ENCODE measurements around the gene CEACAM19. TPM values are rescaled to one million over a fixed set of nuclear protein-coding genes. Genes with fewer than 3 reads are reported as not detected.
A peak's percentile ranks its signal among the peaks of the same experiment; 100 is the strongest.

Gene CEACAM19
- total RNA-seq, 4 donors from 2014 or later = 0.78 to 5.5 (median 3.8) TPM

DNA sequence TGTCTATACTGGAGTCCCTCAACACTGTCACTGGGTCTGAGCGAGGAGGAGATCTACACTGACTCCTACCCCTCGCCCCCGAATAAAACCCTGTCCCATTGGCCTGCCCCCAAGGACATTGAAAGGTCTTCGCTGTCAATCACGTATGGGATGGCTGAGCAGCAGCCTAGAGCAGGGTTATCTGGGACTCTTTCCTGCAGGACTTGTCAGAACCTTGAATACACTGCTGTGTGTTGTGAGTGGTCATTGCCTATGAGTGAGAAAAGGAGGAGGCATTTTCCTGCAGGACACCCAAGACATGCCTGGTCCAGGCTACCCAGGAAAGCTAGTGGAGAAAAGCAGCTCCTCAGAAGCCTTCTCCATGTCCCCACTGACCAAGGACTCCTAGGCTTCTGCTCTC, 17.9 kb upstream of the CEACAM19 start:
- intact Hi-C loops (cut with DNase I) = no loop called here
- TF ChIP-seq CTCF (IDR thresholded peaks at IDR 0.05) (no peak), POLR2A (IDR thresholded peaks at IDR 0.05) (no peak)
- no peaks in the 10 kb centered on the region for H3K27me3 ChIP-seq
- H3K4me3 ChIP-seq (replicated peaks in 1 of 3) = no peak overlapping the region
- 91 to 98% methylated on average over 5 of the region's 5 CpGs for WGBS, 2 donors
- DNase-seq = no peak
- H3K4me1 ChIP-seq = peaks cover 13 to 20% of the 10 kb centered on the region in 2 donors
- H3K27ac ChIP-seq = no peak overlapping the region
- H3K36me3 ChIP-seq = peaks cover 46 to 49% of the 10 kb centered on the region in 2 donors
- no peaks in the 10 kb centered on the region for H3K9me3 ChIP-seq

- intact Hi-C loops (cut with DNase I) = no loop called here
- 60 to 68% methylated on average over 14 to 16 of the region's 16 CpGs for WGBS, 2 donors
- Histone ChIP-seq H3K9me3 (no peaks in the 10 kb centered on the region), H3K4me1 (peaks cover 6 to 13% of the 10 kb centered on the region in 2 donors), H3K4me3 (replicated peaks in 1 of 3) (no peak overlapping the region), H3K27me3 (no peaks in the 10 kb centered on the region), H3K36me3 (peaks cover 46 to 57% of the 10 kb centered on the region in 2 donors), H3K27ac (no peak overlapping the region)
- DNase-seq = peak; percentile 71 to 75
- peak in 5 of 6 experiments; percentile 17 to 52 (median 51) for TF ChIP-seq CTCF (IDR thresholded peaks at IDR 0.05)
- TF ChIP-seq POLR2A (IDR thresholded peaks at IDR 0.05) = no peak
These were observed 17.1 kb upstream of the CEACAM19 start for GRCh38 chr19:44653977-44654774.

GRCh38 chr19:44657211-44657921, 13.9 kb upstream of the CEACAM19 start:
- no peak overlapping the region for H3K27ac ChIP-seq
- TF ChIP-seq POLR2A (IDR thresholded peaks at IDR 0.05) (no peak), CTCF (IDR thresholded peaks at IDR 0.05) (peak; percentile 71 to 92 (median 86))
- intact Hi-C loops (cut with DNase I) = loop anchor here (5.0 kb wide), 1 partner anchor 80 kb away; no protein-coding TSS in a partner anchor
- peaks cover 45 to 59% of the 10 kb centered on the region in 2 donors for H3K36me3 ChIP-seq
- 36% methylated on average over 23 to 24 of the region's 25 CpGs for WGBS, 2 donors
- H3K9me3 ChIP-seq = no peaks in the 10 kb centered on the region
- no peak overlapping the region for H3K4me3 ChIP-seq (replicated peaks in 1 of 3)
- H3K4me1 ChIP-seq = no peaks in the 10 kb centered on the region
- peak; percentile 58 to 63 for DNase-seq
- no peaks in the 10 kb centered on the region for H3K27me3 ChIP-seq

- no peak overlapping the region for H3K4me3 ChIP-seq (replicated peaks in 1 of 3)
- no peak overlapping the region for H3K27ac ChIP-seq
- DNase-seq = no peak
- H3K36me3 ChIP-seq = peaks cover 41 to 50% of the 10 kb centered on the region in 2 donors
- H3K4me1 ChIP-seq = no peaks in the 10 kb centered on the region
- intact Hi-C loops (cut with DNase I) = loop anchor here (5.0 kb wide), 1 partner anchor 81 kb away; no protein-coding TSS in a partner anchor
- no peaks in the 10 kb centered on the region for H3K9me3 ChIP-seq
- 90 to 94% methylated on average over 3 of the region's 3 CpGs for WGBS, 2 donors
- H3K27me3 ChIP-seq = no peaks in the 10 kb centered on the region
- no peak for TF ChIP-seq POLR2A (IDR thresholded peaks at IDR 0.05)
- TF ChIP-seq CTCF (IDR thresholded peaks at IDR 0.05) = no peak
These were observed 13.1 kb upstream of the CEACAM19 start for GRCh38 chr19:44658069-44658733.
